GM19467 (cell line): ENCODE data around the gene PDP2.
"Not testable (repeated sequence)": the region's sequence is repeated elsewhere in the genome, so short reads cannot be mapped to it uniquely, and the experiment has no call there.

Experiments
- ATAC-seq: cut with Tn5 transposase; IDR thresholded peaks from one replicate; pipeline ENCODE4 v1.9.1; 2021; ENCODE audit warnings: mild to moderate bottlenecking, moderate library complexity; ENCODE audit not compliant: unreplicated experiment

The PDP2 gene

DNA sequence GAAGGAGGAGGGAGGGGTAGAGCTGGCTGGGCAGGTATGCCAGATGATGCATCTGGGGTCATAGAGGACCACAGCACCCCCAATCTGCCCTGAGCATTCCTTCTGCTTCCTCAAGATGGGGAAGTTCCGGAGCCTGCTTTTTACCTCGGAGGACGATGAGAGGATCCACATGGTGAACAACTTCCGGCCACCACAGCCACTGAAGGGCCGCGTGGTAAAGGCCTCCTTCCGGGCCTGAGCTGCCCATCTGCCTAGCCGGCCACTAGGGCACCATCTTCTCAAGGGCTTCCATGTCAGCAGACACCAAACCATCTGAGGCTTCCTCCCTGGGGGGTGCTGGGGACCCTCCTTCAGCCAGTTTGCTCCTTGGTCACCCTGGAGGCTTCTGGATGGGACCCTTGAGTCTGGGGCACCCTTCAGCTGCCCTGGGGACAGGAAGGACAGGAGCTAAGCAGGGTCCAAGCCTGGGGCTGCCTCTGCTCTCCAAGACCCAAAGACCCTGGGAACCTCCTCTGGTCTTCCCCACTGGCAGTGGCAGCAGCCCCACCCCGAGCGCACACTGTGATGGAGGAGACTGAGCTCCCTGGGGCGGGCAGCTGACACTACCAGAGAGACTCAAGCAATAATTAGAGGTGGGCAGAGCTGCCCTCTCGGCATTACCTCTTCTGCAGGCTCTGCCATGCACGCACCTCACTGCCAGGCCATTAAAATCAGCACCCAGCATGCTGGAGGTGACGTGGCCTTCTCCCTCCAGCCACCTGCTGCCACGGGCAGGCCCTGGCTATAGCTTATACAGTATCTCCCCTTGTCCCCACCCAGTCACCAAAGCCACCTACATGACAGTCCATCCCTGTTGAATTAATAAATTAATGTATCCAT, 26.8 kb upstream of the PDP2 start:
- no peak for ATAC-seq

DNA sequence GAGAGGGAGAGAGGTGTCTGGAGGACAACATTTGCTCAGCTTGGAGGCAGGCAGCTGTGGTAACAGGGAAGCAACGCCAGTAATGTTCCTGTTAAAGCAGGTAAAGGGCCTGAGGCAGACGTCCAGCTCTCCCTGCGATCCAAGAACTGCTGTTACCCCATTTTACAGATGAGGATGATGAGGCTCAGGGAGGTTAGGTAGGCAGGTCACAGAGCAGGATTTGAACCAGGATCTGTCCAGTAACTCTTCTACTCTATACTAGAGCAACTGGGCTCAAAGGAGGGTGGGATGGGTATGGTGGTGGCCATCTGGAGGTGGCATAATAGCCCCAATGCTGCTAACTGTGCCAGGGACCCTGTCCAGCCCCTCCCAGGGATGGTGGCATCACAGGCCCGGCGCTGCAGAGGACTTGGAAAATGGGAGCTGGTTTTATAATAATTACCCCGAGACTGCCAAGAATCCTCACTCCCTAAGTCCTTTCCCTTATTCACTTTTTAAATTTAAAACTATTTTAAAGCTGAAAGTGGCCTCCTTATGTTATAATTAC, 24.1 kb upstream of the PDP2 start:
- ATAC-seq: no peak

- no peak for ATAC-seq
These were observed 23.5 kb upstream of the PDP2 start for GRCh38 chr16:66856801-66857200.

DNA sequence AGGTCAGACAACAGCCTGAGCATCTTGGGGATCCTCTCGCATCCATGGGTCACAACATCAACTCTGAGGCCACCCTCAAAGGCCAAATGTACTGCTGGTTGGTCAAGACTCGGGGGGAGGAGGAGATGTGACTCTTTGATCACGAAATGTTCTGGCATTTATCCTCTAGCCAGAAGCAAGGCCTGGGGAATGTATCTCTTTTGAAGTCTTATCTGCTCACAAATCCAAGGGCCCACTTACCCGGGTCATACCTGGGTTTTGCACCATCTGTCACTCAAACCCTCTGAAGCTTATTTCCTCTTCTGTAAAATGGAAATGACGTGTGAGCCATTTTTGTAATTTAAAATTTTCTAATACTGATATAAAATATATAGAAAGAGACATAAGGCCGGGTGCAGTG, 22.9 kb upstream of the PDP2 start:
- no peak for ATAC-seq

GRCh38 chr16:66858740-66859396, 21.4 kb upstream of the PDP2 start:
- no peak for ATAC-seq

DNA sequence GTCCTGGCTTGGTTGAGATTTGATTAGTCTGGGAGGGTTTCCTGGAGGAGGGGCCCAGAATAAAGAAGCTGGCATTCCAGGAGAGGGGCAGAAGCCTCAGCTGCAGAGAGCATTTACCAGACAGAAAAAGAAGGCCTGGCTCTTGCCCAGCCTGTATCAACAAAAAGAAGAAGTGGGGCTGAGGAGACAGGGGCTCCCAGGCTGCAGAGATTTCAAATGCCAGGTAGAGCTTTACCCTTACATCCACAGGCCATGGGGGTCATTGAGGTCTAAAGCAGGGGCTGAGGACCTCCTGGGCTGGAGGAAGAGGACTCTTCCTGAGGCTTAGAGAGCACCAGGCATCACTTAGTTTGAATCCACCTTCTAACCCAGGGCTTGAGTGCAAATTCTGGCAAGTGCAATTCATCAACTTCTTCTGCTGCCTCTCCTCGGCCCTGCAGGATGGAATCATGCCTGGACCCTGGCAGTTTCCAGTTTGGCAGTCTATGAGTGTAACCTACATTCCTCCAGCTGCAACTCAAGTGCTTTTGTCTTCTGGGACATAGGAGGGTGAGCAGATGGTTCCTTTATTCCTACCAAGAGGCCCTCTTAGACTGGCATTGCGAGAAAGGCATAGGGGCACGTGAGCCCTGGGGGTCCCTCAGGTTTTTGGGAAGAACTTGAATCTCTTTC, 20.8 kb upstream of the PDP2 start:
- no peak for ATAC-seq

GRCh38 chr16:66862023-66862520, 18.2 kb upstream of the PDP2 start:
- no peak for ATAC-seq

- no peak for ATAC-seq
These were observed 16.6 kb upstream of the PDP2 start for GRCh38 chr16:66863707-66864106.

DNA sequence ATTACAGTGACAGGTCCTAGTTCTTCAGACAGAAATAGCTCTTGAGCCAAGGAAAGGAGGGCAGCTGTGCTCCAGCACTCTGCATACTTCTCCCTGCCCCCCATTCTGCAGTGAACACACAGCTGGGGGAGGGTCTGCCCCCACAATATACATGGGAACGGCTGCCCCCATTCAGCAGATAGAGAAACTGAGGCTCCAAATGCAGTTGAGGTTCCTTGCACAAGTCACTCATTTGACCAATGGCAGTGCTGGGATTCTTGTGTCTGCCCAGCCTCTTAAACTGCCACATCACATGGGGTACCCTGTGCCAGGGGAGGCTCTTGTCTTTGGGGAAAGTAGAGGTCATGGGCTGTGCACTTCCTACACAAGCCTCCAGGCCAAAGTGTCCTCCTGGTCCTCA, 10.9 kb upstream of the PDP2 start:
- no peak for ATAC-seq

- not testable (repeated sequence) for ATAC-seq
These were observed 9.0 kb upstream of the PDP2 start for GRCh38 chr16:66871363-66871762.

DNA sequence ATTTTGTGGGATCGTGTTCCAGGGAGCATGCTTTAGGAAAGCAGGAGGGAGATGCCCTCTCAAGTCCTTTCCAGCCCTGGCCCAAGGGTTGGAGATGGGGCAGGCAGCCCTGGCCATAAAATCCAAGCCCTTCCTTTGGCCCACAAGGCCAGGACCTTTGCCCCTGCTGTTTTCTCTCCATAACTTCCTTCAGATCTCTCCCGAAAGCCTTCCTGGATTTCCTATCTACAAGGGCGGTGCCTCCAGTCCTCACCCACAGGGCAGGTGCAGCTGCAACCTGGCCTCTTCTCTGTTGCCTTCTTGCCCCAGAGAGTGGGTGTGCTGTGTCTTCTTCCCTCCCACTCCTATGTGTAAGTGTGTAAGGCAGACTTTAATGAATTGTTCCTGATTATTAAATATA, 8.5 kb upstream of the PDP2 start:
- ATAC-seq: no peak

GRCh38 chr16:66872559-66872942, 7.8 kb upstream of the PDP2 start:
- no peak for ATAC-seq

DNA sequence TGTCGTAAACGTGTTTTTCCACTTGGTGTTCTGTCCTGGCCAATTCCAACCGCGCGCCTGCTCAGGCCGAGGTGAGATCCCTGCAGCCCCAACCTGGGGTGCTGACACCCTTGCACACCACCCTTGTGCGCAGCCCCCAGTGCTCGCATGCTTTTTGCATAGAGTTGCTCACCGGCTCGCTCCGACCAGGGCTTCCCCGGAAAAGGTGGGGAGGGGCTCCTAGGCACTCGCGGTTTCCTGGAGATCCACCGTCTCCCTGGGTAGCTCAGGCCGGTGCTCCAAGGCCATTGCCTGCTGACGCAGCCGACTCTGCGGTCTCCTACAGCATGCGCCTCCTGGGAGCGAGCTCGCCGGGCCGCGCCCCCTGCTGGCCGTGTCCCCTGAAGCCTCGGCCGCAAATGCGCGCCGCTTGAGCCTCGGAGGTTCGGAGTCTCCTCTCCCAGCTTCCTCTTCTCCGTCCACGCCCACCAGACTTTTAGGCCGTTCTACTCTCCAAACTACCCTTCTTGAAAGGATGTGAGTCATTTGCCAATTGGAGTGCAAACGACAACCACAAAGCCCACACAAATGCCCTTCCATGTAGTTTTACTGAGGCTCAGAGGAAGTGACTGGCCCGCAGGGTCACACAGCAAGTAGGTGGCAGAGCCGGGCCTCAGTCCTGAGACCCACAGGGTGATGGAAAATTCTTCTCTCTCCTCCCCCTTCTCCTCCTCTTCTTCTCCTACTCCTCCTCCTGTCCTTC, 7.2 kb upstream of the PDP2 start:
- peak; percentile 78 for ATAC-seq

DNA sequence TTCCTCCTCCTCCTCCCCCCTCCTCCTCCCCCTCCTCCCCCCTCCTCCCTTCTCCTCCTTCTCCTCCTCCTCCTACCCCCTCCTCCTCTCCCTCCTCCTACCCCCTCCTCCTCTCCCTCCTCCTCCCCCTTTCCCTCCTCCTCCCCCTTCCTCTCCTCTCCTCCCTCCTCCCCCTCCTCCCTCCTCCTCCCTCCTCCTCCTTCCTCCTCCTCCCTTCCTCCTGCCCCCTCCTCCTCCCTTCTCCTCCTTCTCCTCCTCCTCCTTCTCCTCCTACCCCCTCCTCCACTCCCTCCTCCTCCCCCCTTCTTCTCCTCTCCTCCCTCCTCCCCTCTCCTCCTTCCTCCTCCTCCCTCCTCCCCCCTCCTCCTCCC, 6.6 kb upstream of the PDP2 start:
- ATAC-seq: no peak

- ATAC-seq: no peak
These were observed 6.1 kb upstream of the PDP2 start for GRCh38 chr16:66874079-66874775.

DNA sequence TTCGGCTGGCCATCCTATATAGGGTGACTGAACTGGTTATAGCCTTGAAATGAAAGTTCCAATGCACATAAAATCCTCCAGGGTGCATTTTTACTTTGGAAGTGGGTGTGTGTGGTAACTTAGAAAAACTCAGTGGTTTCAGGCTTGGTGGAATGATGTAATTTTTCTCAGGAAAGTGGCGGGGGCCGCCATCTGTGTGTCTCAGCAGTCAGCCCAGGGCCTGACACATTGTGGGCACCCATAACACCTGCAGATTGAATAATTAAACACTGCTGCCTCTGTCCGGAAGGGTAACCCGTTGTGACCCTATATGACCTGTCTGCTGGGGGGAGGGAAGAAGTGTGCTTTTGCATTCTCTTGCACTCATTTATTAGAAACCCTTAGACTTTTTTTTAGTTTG, 2.2 kb upstream of the PDP2 start:
- no peak for ATAC-seq

GRCh38 chr16:66881014-66881417, 701 bp downstream of the PDP2 start:
- ATAC-seq: peak; percentile 4

DNA sequence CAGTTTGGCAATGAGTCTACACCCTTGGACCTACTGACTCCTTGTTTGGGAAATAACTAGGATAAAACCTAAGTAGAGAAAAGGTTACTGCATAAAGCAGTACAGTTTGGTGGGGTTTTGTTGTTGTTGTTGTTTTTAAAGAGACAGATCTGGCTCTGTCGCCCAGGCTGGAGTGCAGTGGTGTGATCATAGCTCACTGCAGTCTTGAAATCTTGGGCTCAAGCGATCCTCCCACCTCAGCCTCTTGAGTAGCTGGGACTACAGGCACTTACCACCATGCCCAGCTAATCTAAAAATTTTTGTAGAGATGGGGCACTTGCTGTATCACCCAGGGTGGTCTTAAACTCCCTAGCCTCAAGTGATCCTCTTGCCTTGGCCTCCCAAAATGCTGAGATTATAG, 1.2 kb downstream of the PDP2 start:
- ATAC-seq: no peak

GRCh38 chr16:66881964-66882508, 1.7 kb downstream of the PDP2 start:
- no peak for ATAC-seq

GRCh38 chr16:66882702-66883101, 2.4 kb downstream of the PDP2 start:
- ATAC-seq: no peak
